Nephron progenitor cell (in vitro differentiated cells): ENCODE measurements around the gene RCOR1.
A peak's percentile ranks its signal among the peaks of the same experiment; 100 is the strongest.

ENCODE experiments used
- DNase-seq: peaks from one replicate; pipeline ENCODE4 v3.0.0; 2021
- H3K27ac Mint-ChIP-seq: 2 replicates; pipeline ENCODE4 v1.8.0; 2021; ENCODE audit warnings: mild to moderate bottlenecking, moderate library complexity, mixed read lengths
- H3K27me3 Mint-ChIP-seq: 2 replicates; pipeline ENCODE4 v1.8.0; 2021; ENCODE audit warnings: mild to moderate bottlenecking, low read depth, mixed read lengths; ENCODE audit not compliant: poor library complexity
- H3K36me3 Mint-ChIP-seq: 2 replicates; pipeline ENCODE4 v1.8.0; 2021; ENCODE audit warnings: low read depth, mixed read lengths
- H3K4me1 Mint-ChIP-seq: 2 replicates; pipeline ENCODE4 v1.8.0; 2021; ENCODE audit warnings: mixed read lengths
- H3K4me3 Mint-ChIP-seq: 2 replicates; pipeline ENCODE4 v1.8.0; 2021; ENCODE audit warnings: mild to moderate bottlenecking, moderate library complexity, mixed read lengths
- H3K9me3 Mint-ChIP-seq: 2 replicates; pipeline ENCODE4 v1.8.0; 2021; ENCODE audit warnings: mild to moderate bottlenecking, moderate library complexity, mixed read lengths
- TF ChIP-seq, protein P1 (sequence below): fragments of 200-600 bp; sonication (generic); IDR thresholded peaks from 2 replicates; pipeline ENCODE4 v1.5.0; 2021; ENCODE audit warnings: antibody characterized with exemption

Gene RCOR1

DNA sequence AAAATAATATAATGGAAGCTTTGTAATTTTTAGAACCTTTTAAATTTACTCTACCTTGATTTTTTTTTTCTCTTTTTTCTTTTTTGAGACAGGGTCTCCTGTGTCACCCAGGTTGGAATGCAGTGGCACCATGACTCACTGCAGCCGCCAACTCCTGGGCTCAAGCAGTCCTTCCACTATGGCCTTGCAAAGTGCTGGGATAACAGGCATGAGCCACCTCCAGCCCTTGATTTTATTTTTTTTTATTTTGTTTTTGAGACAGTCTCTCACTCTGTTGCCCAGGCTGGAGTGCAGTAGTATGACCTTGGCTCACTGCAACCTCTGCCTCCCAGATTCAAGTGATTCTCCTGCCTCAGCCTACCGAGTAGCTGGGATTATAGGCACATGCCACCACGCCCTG lies 119.5 kb downstream of the RCOR1 start:
- no peak overlapping the region for H3K27ac Mint-ChIP-seq
- TF ChIP-seq, protein P1, sequence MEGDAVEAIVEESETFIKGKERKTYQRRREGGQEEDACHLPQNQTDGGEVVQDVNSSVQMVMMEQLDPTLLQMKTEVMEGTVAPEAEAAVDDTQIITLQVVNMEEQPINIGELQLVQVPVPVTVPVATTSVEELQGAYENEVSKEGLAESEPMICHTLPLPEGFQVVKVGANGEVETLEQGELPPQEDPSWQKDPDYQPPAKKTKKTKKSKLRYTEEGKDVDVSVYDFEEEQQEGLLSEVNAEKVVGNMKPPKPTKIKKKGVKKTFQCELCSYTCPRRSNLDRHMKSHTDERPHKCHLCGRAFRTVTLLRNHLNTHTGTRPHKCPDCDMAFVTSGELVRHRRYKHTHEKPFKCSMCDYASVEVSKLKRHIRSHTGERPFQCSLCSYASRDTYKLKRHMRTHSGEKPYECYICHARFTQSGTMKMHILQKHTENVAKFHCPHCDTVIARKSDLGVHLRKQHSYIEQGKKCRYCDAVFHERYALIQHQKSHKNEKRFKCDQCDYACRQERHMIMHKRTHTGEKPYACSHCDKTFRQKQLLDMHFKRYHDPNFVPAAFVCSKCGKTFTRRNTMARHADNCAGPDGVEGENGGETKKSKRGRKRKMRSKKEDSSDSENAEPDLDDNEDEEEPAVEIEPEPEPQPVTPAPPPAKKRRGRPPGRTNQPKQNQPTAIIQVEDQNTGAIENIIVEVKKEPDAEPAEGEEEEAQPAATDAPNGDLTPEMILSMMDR, result no peak

DNA sequence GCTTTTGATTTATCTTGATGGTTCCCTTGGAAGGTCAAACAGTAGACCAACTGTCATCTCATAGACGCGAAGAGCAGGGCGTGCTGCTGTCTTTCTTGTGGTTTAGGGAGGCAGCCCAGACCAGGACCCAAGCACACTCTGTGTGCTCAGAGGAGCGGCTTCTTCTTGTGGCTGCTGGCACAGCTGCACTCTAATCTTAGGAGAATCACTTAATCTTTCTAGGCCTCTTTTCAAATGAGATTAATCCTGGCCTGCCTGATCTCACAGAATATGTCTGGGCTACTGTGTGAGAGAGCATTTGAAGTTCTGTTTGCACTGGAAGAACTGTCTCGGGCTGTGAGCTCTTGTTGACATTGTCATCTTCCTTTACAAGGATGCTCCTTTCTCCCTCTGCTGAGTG lies 124.8 kb downstream of the RCOR1 start:
- H3K36me3 Mint-ChIP-seq, result peaks cover 84% of the 10 kb centered on the region
- DNase-seq, result no peak
- H3K9me3 Mint-ChIP-seq, result no peaks in the 10 kb centered on the region
- H3K27ac Mint-ChIP-seq, result peak overlapping the region; percentile 66
- TF ChIP-seq, protein P1, result no peak
- no peak overlapping the region for H3K4me3 Mint-ChIP-seq
- no peaks in the 10 kb centered on the region for H3K4me1 Mint-ChIP-seq
- H3K27me3 Mint-ChIP-seq, result no peaks in the 10 kb centered on the region

More for the DNA sequence above, 119.5 kb downstream of the RCOR1 start:
- no peak for DNase-seq
- no peaks in the 10 kb centered on the region for H3K4me1 Mint-ChIP-seq
- peaks cover 73% of the 10 kb centered on the region for H3K36me3 Mint-ChIP-seq
- no peak overlapping the region for H3K4me3 Mint-ChIP-seq
- H3K27me3 Mint-ChIP-seq, result no peaks in the 10 kb centered on the region
- H3K9me3 Mint-ChIP-seq, result no peaks in the 10 kb centered on the region

DNA sequence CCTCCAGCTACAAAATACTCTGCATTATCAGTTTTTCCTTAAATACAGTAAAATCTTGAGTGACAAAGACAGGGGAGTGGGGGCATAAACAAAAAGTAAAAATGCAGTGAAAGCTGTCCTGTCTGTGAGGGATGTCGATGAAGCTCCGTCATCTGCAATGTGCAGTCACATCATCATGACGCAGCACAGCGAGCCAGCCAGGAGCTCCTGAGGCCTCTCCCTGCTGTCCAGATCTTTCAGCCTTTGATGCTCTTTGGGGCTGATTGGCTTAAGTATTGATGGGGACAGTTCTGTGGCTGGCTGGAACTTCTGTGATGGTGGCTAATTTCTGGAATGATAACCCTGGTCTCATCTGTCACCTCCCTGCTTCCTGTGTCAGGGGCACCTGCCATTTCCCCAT lies 130.2 kb downstream of the RCOR1 start:
- no peaks in the 10 kb centered on the region for H3K27me3 Mint-ChIP-seq
- H3K9me3 Mint-ChIP-seq, result no peaks in the 10 kb centered on the region
- H3K27ac Mint-ChIP-seq, result no peak overlapping the region
- no peak for DNase-seq
- no peak overlapping the region for H3K4me3 Mint-ChIP-seq
- TF ChIP-seq, protein P1, result no peak
- peaks cover 87% of the 10 kb centered on the region for H3K36me3 Mint-ChIP-seq
- H3K4me1 Mint-ChIP-seq, result no peaks in the 10 kb centered on the region

DNA sequence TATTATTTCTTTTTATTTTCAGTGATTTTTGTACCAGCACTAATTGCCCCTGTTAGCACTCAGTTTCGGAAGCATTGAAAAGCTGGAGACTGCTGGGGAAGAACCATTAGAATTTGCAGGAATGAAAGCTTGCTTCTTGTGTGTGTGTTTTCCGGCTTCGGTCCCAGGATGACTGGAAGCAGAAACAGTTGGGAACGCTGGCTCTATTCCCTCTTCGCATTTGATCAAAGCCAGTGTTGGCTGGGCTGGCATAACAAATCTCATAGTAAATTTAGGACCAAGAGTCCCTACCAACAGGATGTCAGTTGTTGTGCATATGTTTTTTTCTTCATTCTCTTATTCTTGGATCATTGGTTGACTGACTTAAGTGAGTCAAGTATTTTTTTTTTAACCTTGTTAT lies 131.2 kb downstream of the RCOR1 start:
- no peak for DNase-seq
- Mint-ChIP-seq H3K4me3 (no peak overlapping the region), H3K27ac (no peak overlapping the region), H3K4me1 (no peaks in the 10 kb centered on the region), H3K9me3 (no peaks in the 10 kb centered on the region), H3K27me3 (no peaks in the 10 kb centered on the region), H3K36me3 (peaks cover 85% of the 10 kb centered on the region)
- TF ChIP-seq, protein P1, result no peak

DNA sequence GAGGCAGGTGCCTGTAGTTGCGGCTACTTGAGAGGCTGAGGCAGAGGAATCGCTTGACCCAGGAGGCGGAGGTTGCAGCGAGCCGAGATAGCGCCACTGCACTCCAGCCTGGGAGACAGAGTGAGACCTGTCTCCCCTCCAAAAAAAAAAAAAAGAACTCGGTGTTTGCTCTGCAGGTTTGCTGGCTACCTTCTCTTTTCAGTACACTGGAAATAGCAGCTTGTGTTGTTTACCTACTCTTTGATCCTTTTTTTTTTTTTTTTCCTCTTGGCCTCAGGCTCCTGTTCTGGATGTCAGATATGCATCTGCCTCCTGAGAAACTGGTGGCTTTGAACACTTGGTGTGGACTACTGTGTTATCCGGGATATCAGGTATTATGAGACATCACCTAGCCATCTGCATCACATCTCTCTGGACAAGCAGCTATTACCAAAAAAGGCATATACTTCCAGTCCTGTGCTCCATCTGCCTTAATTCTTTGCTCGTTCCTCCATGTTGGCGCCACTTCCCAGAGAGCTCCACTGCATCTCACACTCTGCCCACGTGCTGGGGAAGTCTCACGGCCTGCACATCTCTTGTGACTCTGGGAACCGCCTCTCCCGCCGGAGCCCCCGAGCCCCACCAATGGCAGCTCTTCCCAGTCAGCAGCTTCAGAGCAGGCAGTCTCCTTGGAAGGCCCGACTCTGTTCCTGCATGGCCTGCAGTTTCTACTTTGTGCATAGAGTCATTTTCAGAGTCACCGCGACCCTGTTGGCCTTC lies 133.9 kb downstream of the RCOR1 start:
- H3K27me3 Mint-ChIP-seq, result peaks cover 4% of the 10 kb centered on the region
- H3K9me3 Mint-ChIP-seq, result no peaks in the 10 kb centered on the region
- DNase-seq, result no peak
- H3K27ac Mint-ChIP-seq, result peak overlapping the region; percentile 78
- TF ChIP-seq, protein P1, result no peak
- H3K4me1 Mint-ChIP-seq, result no peaks in the 10 kb centered on the region
- peaks cover 74% of the 10 kb centered on the region for H3K36me3 Mint-ChIP-seq
- no peak overlapping the region for H3K4me3 Mint-ChIP-seq
